NB4 (cell line): ENCODE measurements around the gene KIAA0040.
A peak's percentile ranks its signal among the peaks of the same experiment; 100 is the strongest.

Source experiments
- DNase-seq: peaks from one replicate; pipeline ENCODE4 v3.0.0; 2010; ENCODE audit warnings: low read depth
- H3K4me3 ChIP-seq: one replicate; pipeline ENCODE4 v1.5.1; 2011; ENCODE audit warnings: mild to moderate bottlenecking, low read depth, low read length, moderate library complexity
- MYC ChIP-seq: IDR thresholded peaks from 2 replicates; pipeline ENCODE4 v1.6.1; 2011; ENCODE audit warnings: low read depth, low read length
- POLR2A ChIP-seq: IDR thresholded peaks from 2 replicates; pipeline ENCODE4 v1.6.1; 2011; ENCODE audit warnings: mild to moderate bottlenecking; ENCODE audit not compliant: insufficient read length; ENCODE audit errors: extremely low read depth
- TF ChIP-seq, protein P1 (sequence below): IDR thresholded peaks from one replicate; pipeline ENCODE4 v1.5.1; 2012; ENCODE audit warnings: low read depth, low read length
- TF ChIP-seq, protein P2 (sequence below): IDR thresholded peaks from 2 replicates; pipeline ENCODE4 v1.6.1; 2011; ENCODE audit warnings: low read depth, low read length

KIAA0040 gene

GRCh38 chr1:175131095-175131494 lies 61.5 kb downstream of the KIAA0040 start:
- DNase-seq, result no peak
- no peak for TF ChIP-seq POLR2A
- TF ChIP-seq MYC, result no peak
- TF ChIP-seq, protein P1, sequence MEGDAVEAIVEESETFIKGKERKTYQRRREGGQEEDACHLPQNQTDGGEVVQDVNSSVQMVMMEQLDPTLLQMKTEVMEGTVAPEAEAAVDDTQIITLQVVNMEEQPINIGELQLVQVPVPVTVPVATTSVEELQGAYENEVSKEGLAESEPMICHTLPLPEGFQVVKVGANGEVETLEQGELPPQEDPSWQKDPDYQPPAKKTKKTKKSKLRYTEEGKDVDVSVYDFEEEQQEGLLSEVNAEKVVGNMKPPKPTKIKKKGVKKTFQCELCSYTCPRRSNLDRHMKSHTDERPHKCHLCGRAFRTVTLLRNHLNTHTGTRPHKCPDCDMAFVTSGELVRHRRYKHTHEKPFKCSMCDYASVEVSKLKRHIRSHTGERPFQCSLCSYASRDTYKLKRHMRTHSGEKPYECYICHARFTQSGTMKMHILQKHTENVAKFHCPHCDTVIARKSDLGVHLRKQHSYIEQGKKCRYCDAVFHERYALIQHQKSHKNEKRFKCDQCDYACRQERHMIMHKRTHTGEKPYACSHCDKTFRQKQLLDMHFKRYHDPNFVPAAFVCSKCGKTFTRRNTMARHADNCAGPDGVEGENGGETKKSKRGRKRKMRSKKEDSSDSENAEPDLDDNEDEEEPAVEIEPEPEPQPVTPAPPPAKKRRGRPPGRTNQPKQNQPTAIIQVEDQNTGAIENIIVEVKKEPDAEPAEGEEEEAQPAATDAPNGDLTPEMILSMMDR, result no peak
- TF ChIP-seq, protein P2, sequence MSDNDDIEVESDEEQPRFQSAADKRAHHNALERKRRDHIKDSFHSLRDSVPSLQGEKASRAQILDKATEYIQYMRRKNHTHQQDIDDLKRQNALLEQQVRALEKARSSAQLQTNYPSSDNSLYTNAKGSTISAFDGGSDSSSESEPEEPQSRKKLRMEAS, result no peak

GRCh38 chr1:175130649-175131045 lies 61.9 kb downstream of the KIAA0040 start:
- H3K4me3 ChIP-seq, result no peak overlapping the region
- DNase-seq, result no peak
- TF ChIP-seq POLR2A (no peak), MYC (no peak)
- TF ChIP-seq, protein P1, result no peak
- TF ChIP-seq, protein P2, result no peak

More at GRCh38 chr1:175131095-175131494, 61.5 kb downstream of the KIAA0040 start:
- no peak overlapping the region for H3K4me3 ChIP-seq

GRCh38 chr1:175129997-175130648 lies 62.5 kb downstream of the KIAA0040 start:
- DNase-seq, result peak; percentile 72
- no peak overlapping the region for H3K4me3 ChIP-seq
- TF ChIP-seq POLR2A (no peak), MYC (peak; percentile 92)
- TF ChIP-seq, protein P2, result peak; percentile 75
- TF ChIP-seq, protein P1, result no peak

DNA sequence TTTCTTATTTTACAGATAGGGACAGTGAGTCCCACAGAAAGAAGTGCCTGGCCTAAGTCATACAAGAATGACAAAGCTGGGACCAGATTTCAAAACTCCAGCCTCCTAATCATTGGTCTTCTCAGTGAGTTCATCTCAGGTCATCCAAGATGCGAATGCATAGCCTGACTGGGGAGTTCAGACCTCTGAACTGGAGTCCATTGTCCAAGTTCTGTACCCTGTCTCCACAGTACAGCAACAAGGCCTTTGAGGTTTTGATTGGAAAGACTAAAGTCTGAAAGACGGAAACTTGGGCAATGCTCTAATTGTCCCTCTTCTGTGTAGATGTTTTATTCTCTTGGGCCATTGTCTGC lies 63.0 kb downstream of the KIAA0040 start:
- DNase-seq, result no peak
- no peak overlapping the region for H3K4me3 ChIP-seq
- TF ChIP-seq, protein P1, result no peak
- TF ChIP-seq MYC, result no peak
- TF ChIP-seq, protein P2, result no peak
- no peak for TF ChIP-seq POLR2A

DNA sequence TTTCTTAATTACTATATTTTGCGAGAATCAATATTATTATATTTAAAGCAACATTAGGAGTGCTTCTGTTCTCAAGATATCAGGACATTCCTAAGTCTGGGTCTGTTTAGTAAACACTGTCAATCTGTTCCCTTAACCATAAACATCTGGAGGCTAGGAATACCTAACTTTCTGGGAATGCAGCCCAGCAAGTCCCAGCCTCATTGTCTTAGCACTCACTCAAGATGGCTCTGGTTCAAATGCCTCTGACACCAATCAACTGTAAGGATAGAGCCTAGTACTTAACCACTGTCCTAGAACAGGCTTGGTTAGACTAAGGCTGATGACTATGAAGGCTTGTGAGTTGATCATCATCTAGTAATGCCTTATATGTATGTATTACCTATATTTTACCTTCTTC lies 63.4 kb downstream of the KIAA0040 start:
- DNase-seq, result no peak
- H3K4me3 ChIP-seq, result no peak overlapping the region
- TF ChIP-seq, protein P1, result no peak
- TF ChIP-seq, protein P2, result no peak
- no peak for TF ChIP-seq POLR2A
- TF ChIP-seq MYC, result no peak
